HepG2 (cell line): Measurements from ENCODE around the gene CXXC5. TPM values are rescaled to one million over a fixed set of nuclear protein-coding genes. Genes with fewer than 3 reads are reported as not detected.
A peak's percentile ranks its signal among the peaks of the same experiment; 100 is the strongest.

Experiments
- ARNTL ChIP-seq: sonication (generic); formaldehyde crosslinking; IDR thresholded peaks from 2 replicates; pipeline ENCODE4 v1.4.0; 2020; ENCODE audit warnings: mild to moderate bottlenecking, missing genetic modification reagents
- CHCHD3 ChIP-seq: sonication (generic); formaldehyde crosslinking; IDR thresholded peaks from 2 replicates; pipeline ENCODE4 v1.8.0; 2022; ENCODE audit warnings: mild to moderate bottlenecking, missing genetic modification reagents, moderate library complexity
- GATA4 ChIP-seq: sonication (generic); IDR thresholded peaks from 2 replicates; pipeline ENCODE4 v1.6.1; 2016; ENCODE audit warnings: antibody characterized with exemption, low read depth, borderline replicate concordance
- HMGXB3 ChIP-seq: sonication (generic); formaldehyde crosslinking; IDR thresholded peaks from 2 replicates; pipeline ENCODE4 v1.4.0; 2020; ENCODE audit warnings: missing genetic modification reagents, borderline replicate concordance
- HNRNPLL ChIP-seq: fragments of 200-400 bp; formaldehyde crosslinking; IDR thresholded peaks from 2 replicates; pipeline ENCODE4 v1.6.1; 2017; ENCODE audit warnings: mild to moderate bottlenecking, low read depth, low read length; ENCODE audit not compliant: poor library complexity, severe bottlenecking
- HOXD1 ChIP-seq: sonication (generic); formaldehyde crosslinking; IDR thresholded peaks from 2 replicates; pipeline ENCODE4 v1.5.0; 2020; ENCODE audit warnings: missing genetic modification reagents
- MXD3 ChIP-seq: IDR thresholded peaks from 2 replicates; pipeline ENCODE4 v1.6.1; 2016; ENCODE audit warnings: mild to moderate bottlenecking, missing biosample characterization, missing genetic modification reagents
- NBN ChIP-seq: fragments of 450-650 bp; conservative IDR thresholded peaks from 2 replicates; pipeline ENCODE4 v1.6.1; 2017
- NFYC ChIP-seq: IDR thresholded peaks from 2 replicates; pipeline ENCODE4 v1.6.1; 2016; ENCODE audit warnings: missing genetic modification reagents, missing compliant biosample characterization
- NKX3-1 ChIP-seq: sonication (generic); formaldehyde crosslinking; IDR thresholded peaks from 2 replicates; pipeline ENCODE4 v1.5.0; 2020; ENCODE audit warnings: missing genetic modification reagents
- PATZ1 ChIP-seq: sonication (generic); formaldehyde crosslinking; IDR thresholded peaks from 2 replicates; pipeline ENCODE4 v1.4.0; 2020; ENCODE audit warnings: missing genetic modification reagents
- SOX6 ChIP-seq, 2 experiments: fragments of 450-650 bp in 1 of 2; sonication (generic) in 1 of 2; formaldehyde crosslinking in 1 of 2; IDR thresholded peaks; 2 replicates each; pipeline versions ENCODE4 v1.4.0 to v1.6.1; 2017 to 2020; ENCODE audit warnings: antibody characterized with exemption in 1 of 2, mild to moderate bottlenecking in 1 of 2, missing genetic modification reagents in 1 of 2
- YY1 ChIP-seq: IDR thresholded peaks from 2 replicates; pipeline ENCODE4 v1.6.1; 2011; ENCODE audit warnings: low read length, low read depth, moderate library complexity, mild to moderate bottlenecking; ENCODE audit not compliant: insufficient read depth, insufficient replicate concordance
- ZNF639 ChIP-seq: conservative IDR thresholded peaks from 2 replicates; pipeline ENCODE4 v1.6.1; 2018; ENCODE audit warnings: missing genetic modification reagents
- polyA plus RNA-seq, 8 experiments: library from polyadenylated mRNA; depleted of rRNA in 3 of 8; stranded (reverse) in 7 of 8; unstranded in 1 of 8; fragments of >200 nt; fragmentation: Illumina TruSeq in 4 of 8; extraction: Trizol in 4 of 8; gene quantifications; 2 replicates each; pipeline versions ENCODE4 v1.2.1 to v1.2.3, GENCODE V29; 2011 to 2016; ENCODE audit warnings: low read depth in 4 of 8, missing spikeins in 1 of 8, mixed read lengths in 1 of 8; ENCODE audit not compliant: insufficient read depth in 1 of 8
- total RNA-seq, 5 experiments: library from RNA; depleted of rRNA; stranded (reverse); fragments of >200 nt; fragmentation: Illumina TruSeq; extraction: Trizol; gene quantifications; 2 replicates each; pipeline ENCODE4 v1.2.3, GENCODE V29; 2016; ENCODE audit warnings: low read depth in 1 of 5
- TF ChIP-seq, protein P1 (sequence below): sonication (generic); formaldehyde crosslinking; IDR thresholded peaks from 2 replicates; pipeline ENCODE4 v1.4.0; 2020; ENCODE audit warnings: missing genetic modification reagents

Gene CXXC5
- total and polyA plus RNA-seq, 2 of the 13 experiments (the other 11 are each of a cell fraction or from before 2014, with no cell fraction given), result 32.3 to 33.0 TPM

- TF ChIP-seq MXD3 (CRISPR knock-in tag), result peak; percentile 48; the same call in 1 of the 2 replicates
- peak; percentile 95 for TF ChIP-seq PATZ1 (CRISPR knock-in tag)
- TF ChIP-seq SOX6 (IDR thresholded peaks at IDR 0.05), result no peak
- peak; percentile 33; the same call in 1 of the 2 replicates for TF ChIP-seq SOX6 (CRISPR knock-in tag; IDR thresholded peaks at IDR 0.05)
- TF ChIP-seq YY1, result peak; percentile 44
- 0 out of 2 replicates have a peak, but pooled peaks have one; percentile 26 for TF ChIP-seq ZNF639 (CRISPR knock-in tag)
- 0 out of 2 replicates have a peak, but pooled peaks have one; percentile 26 for TF ChIP-seq HOXD1 (CRISPR knock-in tag)
- TF ChIP-seq NFYC (CRISPR knock-in tag), result peak; percentile 8; the same call in 1 of the 2 replicates
- no peak for TF ChIP-seq NBN
- TF ChIP-seq GATA4, result peak; percentile 34; the same call in 1 of the 2 replicates
- no peak for TF ChIP-seq NKX3-1 (CRISPR knock-in tag)
- TF ChIP-seq, protein P1, sequence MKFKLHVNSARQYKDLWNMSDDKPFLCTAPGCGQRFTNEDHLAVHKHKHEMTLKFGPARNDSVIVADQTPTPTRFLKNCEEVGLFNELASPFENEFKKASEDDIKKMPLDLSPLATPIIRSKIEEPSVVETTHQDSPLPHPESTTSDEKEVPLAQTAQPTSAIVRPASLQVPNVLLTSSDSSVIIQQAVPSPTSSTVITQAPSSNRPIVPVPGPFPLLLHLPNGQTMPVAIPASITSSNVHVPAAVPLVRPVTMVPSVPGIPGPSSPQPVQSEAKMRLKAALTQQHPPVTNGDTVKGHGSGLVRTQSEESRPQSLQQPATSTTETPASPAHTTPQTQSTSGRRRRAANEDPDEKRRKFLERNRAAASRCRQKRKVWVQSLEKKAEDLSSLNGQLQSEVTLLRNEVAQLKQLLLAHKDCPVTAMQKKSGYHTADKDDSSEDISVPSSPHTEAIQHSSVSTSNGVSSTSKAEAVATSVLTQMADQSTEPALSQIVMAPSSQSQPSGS, result peak; percentile 18; the same call in 1 of the 2 replicates
- peak; percentile 63 for TF ChIP-seq HMGXB3 (CRISPR knock-in tag)
- 0 out of 2 replicates have a peak, but pooled peaks have one; percentile 18 for TF ChIP-seq CHCHD3
- TF ChIP-seq HNRNPLL, result peak; percentile 27
- TF ChIP-seq ARNTL, result peak; percentile 31
Measured at GRCh38 chr5:139696894-139697658, 48.9 kb downstream of the CXXC5 start (continued).
